SK-N-MC (cell line): ENCODE measurements around the gene CDH22.

Experiments used
- EZH2 ChIP-seq: fragments of 200-600 bp; sonication (generic); IDR thresholded peaks from one replicate; pipeline ENCODE4 v1.6.1; 2017; ENCODE audit warnings: antibody characterized with exemption
- POLR2AphosphoS5 ChIP-seq: IDR thresholded peaks from 2 replicates; pipeline ENCODE4 v1.6.1; 2012; ENCODE audit warnings: mild to moderate bottlenecking, low read depth, low read length, borderline replicate concordance

GRCh38 chr20:46131396-46131795, 176.9 kb downstream of the CDH22 start:
- no peak for TF ChIP-seq EZH2
- no peak for TF ChIP-seq POLR2AphosphoS5
